ENCODE results near the gene AHDC1. TPM values are rescaled to one million over a fixed set of nuclear protein-coding genes. Genes with fewer than 3 reads are reported as not detected.
A peak's percentile ranks its signal among the peaks of the same experiment; 100 is the strongest.

AHDC1 gene
- total and polyA plus RNA-seq, 2 donors (not counting 1 experiment from before 2014, with no cell fraction given), result 4.2 to 6.9 TPM

GRCh38 chr1:27576806-27577227, 27.1 kb downstream of the AHDC1 start:
- no peak for DNase-seq (ENCODE audit: low read depth in 2 of 2)
- Histone ChIP-seq H2AFZ (ENCODE audit: low read length) (no peak overlapping the region), H3K4me1 (ENCODE audit: control insufficient read depth, extremely low read depth, insufficient read depth, low read length) (peaks cover 49% of the 10 kb centered on the region), H4K20me1 (ENCODE audit: control insufficient read depth, extremely low read depth, insufficient read depth, low read length) (no peaks in the 10 kb centered on the region), H3K79me2 (ENCODE audit: control insufficient read depth, insufficient read depth, low read length) (peaks cover 61% of the 10 kb centered on the region), H3K9ac (ENCODE audit: insufficient read depth, low read length) (no peak overlapping the region), H3K4me3 (replicated peaks in 1 of 4; ENCODE audit: control extremely low read depth in 1 of 4, insufficient read depth in 1 of 4, low read depth in 3 of 4, low read length in 4 of 4) (no peak overlapping the region), H3K4me2 (ENCODE audit: extremely low read depth, insufficient read depth, low read length) (no peak overlapping the region), H3K27me3 (ENCODE audit: control insufficient read depth, insufficient read depth, low read length) (no peaks in the 10 kb centered on the region), H3K27ac (ENCODE audit: insufficient read depth, low read length) (peak overlapping the region; percentile 70), H3K9me3 (ENCODE audit: control insufficient read depth, insufficient read depth, low read depth, low read length) (no peaks in the 10 kb centered on the region), H3K36me3 (ENCODE audit: control insufficient read depth, insufficient read depth, low read length) (no peaks in the 10 kb centered on the region)
- TF ChIP-seq EZH2 (IDR thresholded peaks at IDR 0.05; ENCODE audit: low read length, missing control alignments) (no peak), CTCF (conservative IDR thresholded peaks at IDR 0.05 in 1 of 2, IDR thresholded peaks at IDR 0.05 in 1 of 2; ENCODE audit: low read depth in 1 of 2, low read length in 2 of 2) (no peak)

DNA sequence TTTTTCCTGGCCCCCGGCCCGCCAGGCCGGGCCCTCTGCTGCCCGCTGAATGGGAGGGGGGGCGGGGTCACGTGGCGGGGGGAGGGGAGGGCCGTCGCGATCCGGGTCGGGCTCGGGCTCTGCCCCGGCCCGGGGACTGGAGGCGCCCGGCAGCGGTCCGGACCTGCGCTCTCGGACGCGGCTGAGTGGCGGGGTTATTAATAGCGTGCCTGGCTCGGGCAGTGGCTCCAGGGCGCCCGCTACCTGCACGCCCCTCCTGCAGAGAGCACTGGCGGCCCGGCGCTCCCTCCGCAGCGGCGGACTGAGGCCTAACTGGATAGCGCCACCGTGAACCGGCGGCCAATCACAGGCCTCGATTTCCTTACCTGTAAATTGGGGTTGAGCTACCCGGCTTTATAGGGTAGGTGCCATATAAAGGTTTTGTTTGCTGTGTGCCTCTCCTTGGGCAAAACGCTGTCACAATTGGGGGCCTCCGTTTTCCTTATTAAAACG, 28.1 kb downstream of the AHDC1 start:
- Histone ChIP-seq H3K4me2 (ENCODE audit: extremely low read depth, insufficient read depth, low read length) (peak overlapping the region; percentile 88), H3K36me3 (ENCODE audit: control insufficient read depth, insufficient read depth, low read length) (no peaks in the 10 kb centered on the region), H3K4me1 (ENCODE audit: control insufficient read depth, extremely low read depth, insufficient read depth, low read length) (peaks cover 53% of the 10 kb centered on the region), H3K4me3 (replicated peaks in 1 of 4; ENCODE audit: control extremely low read depth in 1 of 4, insufficient read depth in 1 of 4, low read depth in 3 of 4, low read length in 4 of 4) (peak overlapping the region; percentile 13 to 46 (median 40)), H2AFZ (ENCODE audit: low read length) (no peak overlapping the region), H3K27me3 (ENCODE audit: control insufficient read depth, insufficient read depth, low read length) (no peaks in the 10 kb centered on the region), H3K9ac (ENCODE audit: insufficient read depth, low read length) (peak overlapping the region; percentile 64), H3K27ac (ENCODE audit: insufficient read depth, low read length) (peak overlapping the region; percentile 70), H4K20me1 (ENCODE audit: control insufficient read depth, extremely low read depth, insufficient read depth, low read length) (no peaks in the 10 kb centered on the region), H3K79me2 (ENCODE audit: control insufficient read depth, insufficient read depth, low read length) (peaks cover 64% of the 10 kb centered on the region), H3K9me3 (ENCODE audit: control insufficient read depth, insufficient read depth, low read depth, low read length) (no peaks in the 10 kb centered on the region)
- DNase-seq (ENCODE audit: low read depth in 2 of 2), result peak; percentile 46 to 55
- no peak for TF ChIP-seq CTCF (conservative IDR thresholded peaks at IDR 0.05 in 1 of 2, IDR thresholded peaks at IDR 0.05 in 1 of 2; ENCODE audit: low read depth in 1 of 2, low read length in 2 of 2)
- TF ChIP-seq EZH2 (IDR thresholded peaks at IDR 0.05; ENCODE audit: low read length, missing control alignments), result no peak

- H3K4me2 ChIP-seq (ENCODE audit: extremely low read depth, insufficient read depth, low read length), result peak overlapping the region; percentile 88
- TF ChIP-seq EZH2 (IDR thresholded peaks at IDR 0.05; ENCODE audit: low read length, missing control alignments), result no peak
- TF ChIP-seq CTCF (conservative IDR thresholded peaks at IDR 0.05 in 1 of 2, IDR thresholded peaks at IDR 0.05 in 1 of 2; ENCODE audit: low read depth in 1 of 2, low read length in 2 of 2), result peak in 1 of 2 donors; percentile 48
- DNase-seq (ENCODE audit: low read depth in 2 of 2), result peak; percentile 84 to 89
- peaks cover 65% of the 10 kb centered on the region for H3K79me2 ChIP-seq (ENCODE audit: control insufficient read depth, insufficient read depth, low read length)
- H3K36me3 ChIP-seq (ENCODE audit: control insufficient read depth, insufficient read depth, low read length), result no peaks in the 10 kb centered on the region
- H3K9ac ChIP-seq (ENCODE audit: insufficient read depth, low read length), result peak overlapping the region; percentile 64
- no peak overlapping the region for H2AFZ ChIP-seq (ENCODE audit: low read length)
- no peaks in the 10 kb centered on the region for H3K27me3 ChIP-seq (ENCODE audit: control insufficient read depth, insufficient read depth, low read length)
- H3K9me3 ChIP-seq (ENCODE audit: control insufficient read depth, insufficient read depth, low read depth, low read length), result no peaks in the 10 kb centered on the region
- peak overlapping the region in 3 of 4 experiments; percentile 12 to 48 (median 36) for H3K4me3 ChIP-seq (replicated peaks in 1 of 4; ENCODE audit: control extremely low read depth in 1 of 4, insufficient read depth in 1 of 4, low read depth in 3 of 4, low read length in 4 of 4)
- peak overlapping the region; percentile 70 for H3K27ac ChIP-seq (ENCODE audit: insufficient read depth, low read length)
- H3K4me1 ChIP-seq (ENCODE audit: control insufficient read depth, extremely low read depth, insufficient read depth, low read length), result peaks cover 57% of the 10 kb centered on the region
- no peaks in the 10 kb centered on the region for H4K20me1 ChIP-seq (ENCODE audit: control insufficient read depth, extremely low read depth, insufficient read depth, low read length)
Measured at GRCh38 chr1:27574871-27575831, 28.8 kb downstream of the AHDC1 start.

Data from fibroblast of lung (primary cell).